ENCODE measurements around the gene PABPN1L. TPM values are rescaled to one million over a fixed set of nuclear protein-coding genes. Genes with fewer than 3 reads are reported as not detected.

Gene PABPN1L
- total RNA-seq, 1 donor from 2014 or later: not detected

DNA sequence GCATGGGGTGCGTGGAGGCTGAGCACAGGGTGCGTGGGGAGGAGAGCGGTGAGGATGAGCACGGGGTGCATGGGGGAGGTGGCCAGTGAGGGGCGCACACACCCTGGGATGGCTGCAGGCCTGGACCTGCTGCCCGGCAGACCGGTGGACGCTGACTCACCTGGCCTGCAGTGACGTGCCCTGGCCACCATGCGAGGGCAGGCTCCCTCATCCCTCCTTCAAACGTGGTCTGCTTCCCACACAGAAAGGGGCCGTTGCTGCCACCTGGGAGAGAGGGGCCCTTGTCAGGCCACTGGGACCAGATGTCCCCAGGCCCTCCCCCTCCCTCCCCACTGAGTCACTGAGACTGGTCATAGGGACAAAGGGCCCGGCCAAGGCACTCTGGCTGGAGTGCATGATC, 34.6 kb downstream of the PABPN1L start:
- Mint-ChIP-seq H3K36me3 (ENCODE audit: low read depth, unreplicated experiment) (peaks cover 5% of the 10 kb centered on the region), H3K9me3 (ENCODE audit: unreplicated experiment) (no peaks in the 10 kb centered on the region), H3K4me1 (ENCODE audit: low read depth, unreplicated experiment) (no peaks in the 10 kb centered on the region), H3K27ac (ENCODE audit: unreplicated experiment) (no peak overlapping the region), H3K27me3 (ENCODE audit: low read depth, unreplicated experiment) (no peaks in the 10 kb centered on the region), H3K4me3 (ENCODE audit: unreplicated experiment) (no peak overlapping the region)
- no peaks in the 10 kb centered on the region for H3K27me3 ChIP-seq (ENCODE audit: insufficient read depth, low read length)
- no peak for DNase-seq (ENCODE audit: low read depth)
- H3K4me2 ChIP-seq (ENCODE audit: low read length): peak overlapping the region; percentile 39
- H3K36me3 ChIP-seq (ENCODE audit: insufficient read depth, low read length): no peaks in the 10 kb centered on the region
- H3K27ac ChIP-seq (ENCODE audit: low read depth, low read length): no peak overlapping the region
- H3K79me2 ChIP-seq (ENCODE audit: insufficient read depth, low read length): no peaks in the 10 kb centered on the region
- TF ChIP-seq, protein P1, sequence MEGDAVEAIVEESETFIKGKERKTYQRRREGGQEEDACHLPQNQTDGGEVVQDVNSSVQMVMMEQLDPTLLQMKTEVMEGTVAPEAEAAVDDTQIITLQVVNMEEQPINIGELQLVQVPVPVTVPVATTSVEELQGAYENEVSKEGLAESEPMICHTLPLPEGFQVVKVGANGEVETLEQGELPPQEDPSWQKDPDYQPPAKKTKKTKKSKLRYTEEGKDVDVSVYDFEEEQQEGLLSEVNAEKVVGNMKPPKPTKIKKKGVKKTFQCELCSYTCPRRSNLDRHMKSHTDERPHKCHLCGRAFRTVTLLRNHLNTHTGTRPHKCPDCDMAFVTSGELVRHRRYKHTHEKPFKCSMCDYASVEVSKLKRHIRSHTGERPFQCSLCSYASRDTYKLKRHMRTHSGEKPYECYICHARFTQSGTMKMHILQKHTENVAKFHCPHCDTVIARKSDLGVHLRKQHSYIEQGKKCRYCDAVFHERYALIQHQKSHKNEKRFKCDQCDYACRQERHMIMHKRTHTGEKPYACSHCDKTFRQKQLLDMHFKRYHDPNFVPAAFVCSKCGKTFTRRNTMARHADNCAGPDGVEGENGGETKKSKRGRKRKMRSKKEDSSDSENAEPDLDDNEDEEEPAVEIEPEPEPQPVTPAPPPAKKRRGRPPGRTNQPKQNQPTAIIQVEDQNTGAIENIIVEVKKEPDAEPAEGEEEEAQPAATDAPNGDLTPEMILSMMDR (IDR thresholded peaks at IDR 0.05; ENCODE audit: insufficient read depth, low read depth, low read length): no peak
- TF ChIP-seq EZH2 (IDR thresholded peaks at IDR 0.05; ENCODE audit: insufficient read depth, low read length): no peak
- FAIRE-seq: no peak
- H3K9ac ChIP-seq (ENCODE audit: low read length): peak overlapping the region; percentile 23
- no peak overlapping the region for H3K4me3 ChIP-seq (ENCODE audit: insufficient read depth, low read depth, low read length)
- no peaks in the 10 kb centered on the region for H4K20me1 ChIP-seq (ENCODE audit: insufficient read depth, low read length)
- H3K4me1 ChIP-seq (ENCODE audit: insufficient read depth, low read length): no peaks in the 10 kb centered on the region
- no peaks in the 10 kb centered on the region for H3K9me3 ChIP-seq (ENCODE audit: insufficient read depth, low read depth, low read length)
- no peak overlapping the region for H2AFZ ChIP-seq (ENCODE audit: low read depth, low read length)

DNA sequence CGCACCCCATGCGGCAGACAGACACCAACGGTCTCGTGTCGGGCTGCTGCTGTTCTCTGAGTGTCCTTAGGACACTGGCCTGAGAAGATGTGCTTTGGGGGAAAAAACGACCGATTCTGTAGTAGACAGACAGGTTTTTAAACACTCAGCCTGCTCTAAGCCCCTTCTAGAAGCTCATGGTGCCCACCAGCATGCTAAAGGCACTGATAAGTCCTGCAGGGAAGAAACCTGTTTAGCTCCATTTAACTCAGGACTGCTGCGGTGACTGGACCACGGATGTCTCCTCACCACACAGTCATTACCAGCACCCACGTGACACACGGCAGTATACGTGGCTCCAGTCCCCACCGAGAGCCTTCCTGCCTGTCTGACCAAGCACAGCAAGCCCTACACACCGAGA, 35.7 kb downstream of the PABPN1L start:
- Histone ChIP-seq H3K9me3 (ENCODE audit: insufficient read depth, low read depth, low read length) (no peaks in the 10 kb centered on the region), H3K36me3 (ENCODE audit: insufficient read depth, low read length) (no peaks in the 10 kb centered on the region), H3K79me2 (ENCODE audit: insufficient read depth, low read length) (no peaks in the 10 kb centered on the region), H3K9ac (ENCODE audit: low read length) (no peak overlapping the region), H3K27ac (ENCODE audit: low read depth, low read length) (no peak overlapping the region), H3K4me1 (ENCODE audit: insufficient read depth, low read length) (no peaks in the 10 kb centered on the region), H3K4me2 (ENCODE audit: low read length) (no peak overlapping the region), H3K27me3 (ENCODE audit: insufficient read depth, low read length) (no peaks in the 10 kb centered on the region), H2AFZ (ENCODE audit: low read depth, low read length) (no peak overlapping the region), H4K20me1 (ENCODE audit: insufficient read depth, low read length) (no peaks in the 10 kb centered on the region), H3K4me3 (ENCODE audit: insufficient read depth, low read depth, low read length) (no peak overlapping the region)
- DNase-seq (ENCODE audit: low read depth): no peak
- Mint-ChIP-seq H3K27ac (ENCODE audit: unreplicated experiment) (no peak overlapping the region), H3K36me3 (ENCODE audit: low read depth, unreplicated experiment) (peaks cover 6% of the 10 kb centered on the region), H3K4me3 (ENCODE audit: unreplicated experiment) (no peak overlapping the region), H3K27me3 (ENCODE audit: low read depth, unreplicated experiment) (no peaks in the 10 kb centered on the region), H3K4me1 (ENCODE audit: low read depth, unreplicated experiment) (no peaks in the 10 kb centered on the region), H3K9me3 (ENCODE audit: unreplicated experiment) (no peaks in the 10 kb centered on the region)
- no peak for TF ChIP-seq EZH2 (IDR thresholded peaks at IDR 0.05; ENCODE audit: insufficient read depth, low read length)
- TF ChIP-seq, protein P1 (IDR thresholded peaks at IDR 0.05; ENCODE audit: insufficient read depth, low read depth, low read length): no peak
- no peak for FAIRE-seq

DNA sequence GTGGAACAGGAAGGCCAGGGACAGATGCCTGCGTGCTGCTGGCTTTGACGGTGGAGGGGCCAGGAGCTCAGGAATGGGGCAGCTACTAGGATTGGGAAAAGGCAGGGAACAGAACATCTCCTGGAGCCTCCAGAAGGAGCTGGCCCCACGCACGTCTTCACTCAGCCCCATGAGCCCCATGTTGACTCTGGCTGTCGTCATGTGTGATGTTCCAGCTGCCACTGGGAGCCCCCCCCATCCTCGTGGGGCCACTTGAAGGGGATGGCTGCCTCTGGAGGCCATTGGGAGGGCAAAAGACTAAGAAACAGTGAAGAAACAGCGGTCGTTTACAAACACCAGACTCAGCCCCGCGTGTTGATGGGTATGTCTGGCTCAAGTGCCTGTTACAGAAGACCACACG, 36.2 kb downstream of the PABPN1L start:
- H3K27me3 Mint-ChIP-seq (ENCODE audit: low read depth, unreplicated experiment): no peaks in the 10 kb centered on the region
- H3K36me3 ChIP-seq (ENCODE audit: insufficient read depth, low read length): no peaks in the 10 kb centered on the region
- H3K9ac ChIP-seq (ENCODE audit: low read length): no peak overlapping the region
- TF ChIP-seq, protein P1 (IDR thresholded peaks at IDR 0.05; ENCODE audit: insufficient read depth, low read depth, low read length): no peak
- no peak for TF ChIP-seq EZH2 (IDR thresholded peaks at IDR 0.05; ENCODE audit: insufficient read depth, low read length)
- H2AFZ ChIP-seq (ENCODE audit: low read depth, low read length): no peak overlapping the region
- H3K9me3 ChIP-seq (ENCODE audit: insufficient read depth, low read depth, low read length): no peaks in the 10 kb centered on the region
- H3K27ac ChIP-seq (ENCODE audit: low read depth, low read length): no peak overlapping the region
- no peaks in the 10 kb centered on the region for H4K20me1 ChIP-seq (ENCODE audit: insufficient read depth, low read length)
- no peak for FAIRE-seq
- no peaks in the 10 kb centered on the region for H3K4me1 Mint-ChIP-seq (ENCODE audit: low read depth, unreplicated experiment)
- DNase-seq (ENCODE audit: low read depth): no peak
- no peak overlapping the region for H3K4me3 ChIP-seq (ENCODE audit: insufficient read depth, low read depth, low read length)
- no peaks in the 10 kb centered on the region for H3K4me1 ChIP-seq (ENCODE audit: insufficient read depth, low read length)
- H3K79me2 ChIP-seq (ENCODE audit: insufficient read depth, low read length): no peaks in the 10 kb centered on the region
- H3K4me2 ChIP-seq (ENCODE audit: low read length): no peak overlapping the region
- no peak overlapping the region for H3K4me3 Mint-ChIP-seq (ENCODE audit: unreplicated experiment)
- H3K36me3 Mint-ChIP-seq (ENCODE audit: low read depth, unreplicated experiment): peaks cover 4% of the 10 kb centered on the region
- H3K27ac Mint-ChIP-seq (ENCODE audit: unreplicated experiment): peak overlapping the region; percentile 27
- H3K27me3 ChIP-seq (ENCODE audit: insufficient read depth, low read length): no peaks in the 10 kb centered on the region
- H3K9me3 Mint-ChIP-seq (ENCODE audit: unreplicated experiment): no peaks in the 10 kb centered on the region

All from astrocyte (in vitro differentiated cells and primary cell).